Spleen (tissue), 11 donors: Measurements from ENCODE around the gene HMGB4. TPM values are rescaled to one million over a fixed set of nuclear protein-coding genes. Genes with fewer than 3 reads are reported as not detected.

Experiments
- DNase-seq: peaks from one replicate; pipeline ENCODE4 v3.0.0-alpha.2; 2020
- H3K27ac ChIP-seq, 8 donors: fragments of 200-600 bp; sonication (generic) in 7 of 8; 1 replicate in 4 of 8; 2 replicates in 4 of 8; pipeline versions ENCODE4 v1.5.0 to v1.8.0; 2016 to 2021; ENCODE audit warnings: inconsistent platforms in 4 of 8, mild to moderate bottlenecking in 4 of 8, moderate library complexity in 1 of 8
- H3K27me3 ChIP-seq, 7 donors: fragments of 200-600 bp; sonication (generic) in 6 of 7; replicated peaks in 1 of 7; 1 replicate in 4 of 7; 2 replicates in 3 of 7; pipeline versions ENCODE4 v1.5.0 to v1.8.0; 2016 to 2021; ENCODE audit warnings: inconsistent platforms in 3 of 7, mild to moderate bottlenecking in 1 of 7
- H3K36me3 ChIP-seq, 6 donors: fragments of 200-600 bp; sonication (generic) in 5 of 6; 1 replicate in 4 of 6; 2 replicates in 2 of 6; pipeline versions ENCODE4 v1.5.0 to v1.8.0; 2016 to 2021; ENCODE audit warnings: inconsistent platforms in 2 of 6
- H3K4me1 ChIP-seq, 6 donors: fragments of 200-600 bp; sonication (generic) in 5 of 6; 1 replicate in 3 of 6; 2 replicates in 3 of 6; pipeline versions ENCODE4 v1.5.0 to v1.8.0; 2016 to 2021; ENCODE audit warnings: inconsistent platforms in 3 of 6
- H3K4me3 ChIP-seq, 8 donors: fragments of 200-600 bp; sonication (generic) in 7 of 8; 1 replicate in 4 of 8; 2 replicates in 4 of 8; pipeline versions ENCODE4 v1.5.0 to v1.8.0; 2016 to 2021; ENCODE audit warnings: inconsistent platforms in 4 of 8, mild to moderate bottlenecking in 4 of 8, moderate library complexity in 2 of 8
- H3K9me3 ChIP-seq, 8 donors: fragments of 200-600 bp; sonication (generic) in 7 of 8; 1 replicate in 4 of 8; 2 replicates in 4 of 8; pipeline versions ENCODE4 v1.5.0 to v1.8.0; 2016 to 2021; ENCODE audit warnings: inconsistent platforms in 4 of 8
- CTCF ChIP-seq, 11 experiments: fragments of 200-600 bp in 7 of 11; fragments of 450-650 bp in 4 of 11; sonication (generic) in 4 of 11; IDR thresholded peaks in 8 of 11; conservative IDR thresholded peaks in 3 of 11; 1 replicate in 7 of 11; 2 replicates in 4 of 11; pipeline versions ENCODE4 v1.4.0 to v1.8.0; 2016 to 2021; ENCODE audit warnings: antibody characterized with exemption in 11 of 11, inconsistent platforms in 4 of 11, mild to moderate bottlenecking in 1 of 11
- POLR2A ChIP-seq, 3 donors: fragments of 450-650 bp; IDR thresholded peaks; one replicate each; pipeline ENCODE4 v1.5.1; 2017; ENCODE audit warnings: antibody characterized with exemption in 3 of 3, mild to moderate bottlenecking in 1 of 3
- POLR2AphosphoS5 ChIP-seq, 3 donors: sonication (generic); formaldehyde crosslinking; IDR thresholded peaks; one replicate each; pipeline ENCODE4 v1.5.1; 2017; ENCODE audit warnings: antibody characterized with exemption in 3 of 3
- WGBS, 5 donors: extraction: QIAGEN DNeasy Blood & Tissue Kit in 3 of 5; methylation state at CpG; one replicate each; pipeline versions ENCODE4 v1.1.5 to v1.1.7; 2013 to 2018; 5-methylcytosine and 5-hydroxymethylcytosine counted together
- intact Hi-C: fragments of 100-400 bp; cut with DNase I; formaldehyde crosslinking; loops from one replicate; pipeline ENCODE4 v1.15.0; 2023; ENCODE audit warnings: low total_unique reads
- polyA plus RNA-seq, 3 donors: library from polyadenylated mRNA; stranded (reverse); fragments of 200-250 nt; gene quantifications; one replicate each; pipeline ENCODE4 v1.2.1, GENCODE V29; 2013
- total RNA-seq, 7 donors: library from RNA; depleted of rRNA in 3 of 7; stranded (reverse); fragments of >200 nt in 3 of 7; fragmentation: NEBNext Ultra II Directional in 4 of 7; extraction: Animal tissue kit (Norgen Biotek cat#: 25700) in 4 of 7; gene quantifications; one replicate each; pipeline versions ENCODE4 v1.1.0 to v1.2.1, GENCODE V29; 2016 to 2021
- donor health status: healthy with polysubstance abuse.
- donor health status: DM: no; HTN: no; CAD: no; lungs with moderate emphysema.
- donor health status: DM: no; HTN: no; CAD: no.
- donor health status: Bipolar disorder and iron deficiency.
- donor health status: healthy.
- donor health status: DM: no; HTN: no; CAD: no.
- donor health status: DM: yes; HTN: yes; CAD: no.

The HMGB4 gene
- total and polyA plus RNA-seq, 10 donors: not detected

GRCh38 chr1:33819290-33819912 is 44.5 kb upstream of the HMGB4 start:
- no peak for TF ChIP-seq POLR2AphosphoS5 (IDR thresholded peaks at IDR 0.05)
- no peak for TF ChIP-seq CTCF (IDR thresholded peaks at IDR 0.05 in 8 of 11, conservative IDR thresholded peaks at IDR 0.05 in 3 of 11)
- TF ChIP-seq POLR2A (IDR thresholded peaks at IDR 0.05): no peak
- Histone ChIP-seq H3K27ac (no peak overlapping the region), H3K4me1 (no peaks in the 10 kb centered on the region), H3K4me3 (no peak overlapping the region), H3K27me3 (peaks cover 0 to 64% (median 0%) of the 10 kb centered on the region in 7 donors), H3K9me3 (no peaks in the 10 kb centered on the region), H3K36me3 (no peaks in the 10 kb centered on the region)
- no peak for DNase-seq
- 79 to 87% (median 85%) methylated on average over 10 of the region's 10 CpGs for WGBS, 5 donors
- intact Hi-C loops: no loop called here

GRCh38 chr1:33819913-33820311 is 44.0 kb upstream of the HMGB4 start:
- Histone ChIP-seq H3K4me1 (no peaks in the 10 kb centered on the region), H3K27me3 (peaks cover 0 to 61% (median 0%) of the 10 kb centered on the region in 7 donors), H3K27ac (no peak overlapping the region), H3K4me3 (no peak overlapping the region), H3K36me3 (no peaks in the 10 kb centered on the region), H3K9me3 (no peaks in the 10 kb centered on the region)
- intact Hi-C loops: no loop called here
- WGBS, 5 donors: 73 to 93% (median 79%) methylated on average over 7 of the region's 7 CpGs
- DNase-seq: no peak
- TF ChIP-seq CTCF (IDR thresholded peaks at IDR 0.05 in 8 of 11, conservative IDR thresholded peaks at IDR 0.05 in 3 of 11) (no peak), POLR2AphosphoS5 (IDR thresholded peaks at IDR 0.05) (no peak), POLR2A (IDR thresholded peaks at IDR 0.05) (no peak)

GRCh38 chr1:33820804-33821203 is 43.1 kb upstream of the HMGB4 start:
- DNase-seq: no peak
- Histone ChIP-seq H3K36me3 (no peaks in the 10 kb centered on the region), H3K4me3 (no peak overlapping the region), H3K4me1 (no peaks in the 10 kb centered on the region), H3K27ac (no peak overlapping the region), H3K9me3 (no peaks in the 10 kb centered on the region), H3K27me3 (peaks cover 0 to 59% (median 0%) of the 10 kb centered on the region in 7 donors)
- TF ChIP-seq CTCF (IDR thresholded peaks at IDR 0.05 in 8 of 11, conservative IDR thresholded peaks at IDR 0.05 in 3 of 11) (no peak), POLR2A (IDR thresholded peaks at IDR 0.05) (no peak), POLR2AphosphoS5 (IDR thresholded peaks at IDR 0.05) (no peak)
- 69 to 78% (median 72%) methylated on average over 5 of the region's 5 CpGs for WGBS, 5 donors
- intact Hi-C loops: no loop called here

GRCh38 chr1:33821291-33821690 is 42.6 kb upstream of the HMGB4 start:
- peak; percentile 34 for DNase-seq
- no peak overlapping the region for H3K4me3 ChIP-seq
- H3K27me3 ChIP-seq: peaks cover 0 to 54% (median 0%) of the 10 kb centered on the region in 7 donors
- no peaks in the 10 kb centered on the region for H3K36me3 ChIP-seq
- H3K9me3 ChIP-seq: no peaks in the 10 kb centered on the region
- WGBS, 5 donors: 85 to 95% (median 92%) methylated on average over 5 to 6 of the region's 6 CpGs
- TF ChIP-seq CTCF (IDR thresholded peaks at IDR 0.05 in 8 of 11, conservative IDR thresholded peaks at IDR 0.05 in 3 of 11) (no peak), POLR2AphosphoS5 (IDR thresholded peaks at IDR 0.05) (no peak), POLR2A (IDR thresholded peaks at IDR 0.05) (no peak)
- H3K4me1 ChIP-seq: no peaks in the 10 kb centered on the region
- H3K27ac ChIP-seq: no peak overlapping the region
- intact Hi-C loops: no loop called here
